ENCODE measurements around the gene PIAS3. TPM values are rescaled to one million over a fixed set of nuclear protein-coding genes. Genes with fewer than 3 reads are reported as not detected.
A peak's percentile ranks its signal among the peaks of the same experiment; 100 is the strongest.
"Not testable (repeated sequence)": the region's sequence is repeated elsewhere in the genome, so short reads cannot be mapped to it uniquely, and the experiment has no call there.

Gene PIAS3
- total and polyA plus RNA-seq, 2 donors: 6.0 to 29.9 TPM

DNA sequence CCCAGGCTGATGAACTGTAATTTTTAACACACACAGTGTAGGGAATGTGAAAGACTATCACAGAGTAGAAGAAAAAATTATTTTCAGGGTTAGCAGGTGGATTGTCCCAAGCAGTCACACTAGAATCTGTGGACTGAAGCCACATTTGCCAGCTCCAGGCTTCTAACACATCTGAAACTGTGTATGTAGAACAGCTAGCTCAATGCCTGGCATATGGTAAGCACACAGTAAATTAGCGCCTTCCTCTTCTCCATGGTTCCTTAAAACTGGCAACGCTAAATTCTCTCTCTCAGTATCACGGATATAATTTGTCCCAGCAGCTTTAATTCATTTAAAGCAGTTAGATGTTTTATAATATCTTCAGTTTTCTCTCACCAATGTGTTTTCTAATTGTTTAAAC is 15.8 kb downstream of the PIAS3 start:
- WGBS: 98% methylated on average over 3 of the region's 3 CpGs
- no peak overlapping the region for H3K4me3 ChIP-seq (ENCODE audit: low read length in 2 of 2)
- no peak overlapping the region for H3K27ac ChIP-seq (ENCODE audit: low read depth in 1 of 2, low read length in 1 of 2)
- DNase-seq (ENCODE audit: low read depth in 6 of 9, low spot score in 9 of 9): no peak
- no peaks in the 10 kb centered on the region for H3K27me3 ChIP-seq (ENCODE audit: control insufficient read depth in 2 of 2, insufficient read depth in 1 of 2, low read length in 1 of 2)
- peaks cover 5 to 20% of the 10 kb centered on the region in 2 donors for H3K4me1 ChIP-seq (ENCODE audit: control insufficient read depth in 2 of 2, insufficient read depth in 2 of 2, low read length in 2 of 2)
- H3K36me3 ChIP-seq (ENCODE audit: control insufficient read depth in 2 of 2, insufficient read depth in 2 of 2, low read length in 1 of 2): peaks cover 32 to 47% of the 10 kb centered on the region in 2 donors
- H3K9me3 ChIP-seq (ENCODE audit: control insufficient read depth in 2 of 2, insufficient read depth in 1 of 2, low read length in 1 of 2): no peaks in the 10 kb centered on the region

DNA sequence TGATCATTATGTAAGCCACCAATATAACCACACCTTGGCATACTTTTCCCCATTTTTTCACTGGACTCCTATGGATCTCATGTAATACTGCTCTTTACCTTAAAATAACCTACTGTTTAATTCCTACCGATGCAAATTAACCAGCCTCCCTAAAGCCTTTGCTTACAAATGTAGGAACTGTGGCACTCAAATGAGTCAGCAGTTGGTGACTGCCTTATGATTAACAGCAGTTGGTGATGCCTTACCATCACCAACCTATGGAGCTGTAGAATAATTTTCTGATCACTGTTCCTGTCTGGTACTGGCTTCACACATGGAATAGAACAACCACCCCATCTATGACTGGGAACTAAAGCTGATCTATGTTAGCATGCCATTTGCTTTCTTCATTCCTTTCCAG is 21.2 kb downstream of the PIAS3 start:
- Histone ChIP-seq H3K27ac (ENCODE audit: low read depth in 1 of 2, low read length in 1 of 2) (no peak overlapping the region), H3K4me1 (ENCODE audit: control insufficient read depth in 2 of 2, insufficient read depth in 2 of 2, low read length in 2 of 2) (no peaks in the 10 kb centered on the region), H3K36me3 (ENCODE audit: control insufficient read depth in 2 of 2, insufficient read depth in 2 of 2, low read length in 1 of 2) (peaks cover 57 to 84% of the 10 kb centered on the region in 2 donors), H3K9me3 (ENCODE audit: control insufficient read depth in 2 of 2, insufficient read depth in 1 of 2, low read length in 1 of 2) (no peaks in the 10 kb centered on the region), H3K27me3 (ENCODE audit: control insufficient read depth in 2 of 2, insufficient read depth in 1 of 2, low read length in 1 of 2) (no peaks in the 10 kb centered on the region), H3K4me3 (ENCODE audit: low read length in 2 of 2) (no peak overlapping the region)
- 98% methylated on average over 1 of the region's 1 CpG for WGBS
- no peak for DNase-seq (ENCODE audit: low read depth in 6 of 9, low spot score in 9 of 9)

DNA sequence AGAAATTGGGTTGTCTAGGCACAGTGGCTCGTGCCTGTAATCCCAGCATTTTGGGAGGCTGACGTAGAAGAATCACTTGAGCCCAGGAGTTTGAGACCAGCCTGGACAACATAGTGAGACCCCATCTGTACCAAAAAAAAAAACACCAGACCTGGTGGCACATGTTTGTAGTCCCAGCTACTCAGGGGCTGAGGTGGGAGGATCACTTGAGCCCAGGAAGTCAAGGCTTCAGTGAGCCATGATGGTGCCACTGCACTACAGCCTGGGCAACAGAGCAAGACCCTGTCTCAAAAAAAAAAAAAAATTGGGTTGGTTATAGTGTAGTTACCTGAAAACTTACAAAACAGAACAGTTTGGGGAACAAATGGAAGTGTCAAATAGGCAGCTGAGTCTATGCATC is 28.1 kb downstream of the PIAS3 start:
- not testable (repeated sequence) for H3K27ac ChIP-seq (ENCODE audit: low read depth in 1 of 2, low read length in 1 of 2); H3K9me3 ChIP-seq (ENCODE audit: control insufficient read depth in 2 of 2, insufficient read depth in 1 of 2, low read length in 1 of 2); H3K27me3 ChIP-seq (ENCODE audit: control insufficient read depth in 2 of 2, insufficient read depth in 1 of 2, low read length in 1 of 2); H3K4me1 ChIP-seq (ENCODE audit: control insufficient read depth in 2 of 2, insufficient read depth in 2 of 2, low read length in 2 of 2); H3K4me3 ChIP-seq (ENCODE audit: low read length in 2 of 2); DNase-seq (ENCODE audit: low read depth in 6 of 9, low spot score in 9 of 9)
- H3K36me3 ChIP-seq (ENCODE audit: control insufficient read depth in 2 of 2, insufficient read depth in 2 of 2, low read length in 1 of 2): peaks cover 56 to 78% of the 10 kb centered on the region in 2 donors
- 98% methylated on average over 2 of the region's 2 CpGs for WGBS

DNA sequence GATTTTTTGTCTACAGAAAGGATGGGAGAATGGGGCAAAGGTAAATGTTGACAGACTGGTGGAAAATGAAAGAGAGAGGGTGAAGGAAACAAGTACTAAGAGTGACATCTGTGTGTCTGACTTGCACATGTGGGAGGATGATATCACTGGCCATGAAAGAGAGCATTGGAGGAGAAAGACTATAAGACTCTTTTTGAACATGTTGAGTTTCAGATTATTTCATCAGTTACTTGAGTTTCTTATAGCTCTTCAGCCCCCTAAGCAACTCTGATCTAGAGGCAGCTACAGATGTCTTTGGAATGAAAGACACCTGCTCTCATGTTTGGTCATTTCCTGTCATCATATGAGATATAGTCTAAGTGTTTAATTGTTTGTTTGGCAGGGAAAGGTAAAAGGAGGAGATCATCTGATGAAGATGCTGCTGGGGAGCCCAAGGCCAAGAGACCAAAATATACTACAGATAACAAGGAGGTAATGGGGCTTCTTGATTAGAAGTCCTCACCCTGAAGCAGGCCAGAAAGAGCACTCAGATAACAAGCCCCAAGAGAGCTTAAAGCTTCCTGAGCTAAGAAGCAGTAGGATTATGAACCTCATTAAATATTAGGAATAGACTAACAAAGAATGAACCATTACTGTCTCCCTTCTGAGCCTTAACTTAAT is 30.4 kb downstream of the PIAS3 start:
- Histone ChIP-seq H3K9me3 (ENCODE audit: control insufficient read depth in 2 of 2, insufficient read depth in 1 of 2, low read length in 1 of 2) (no peaks in the 10 kb centered on the region), H3K27ac (ENCODE audit: low read depth in 1 of 2, low read length in 1 of 2) (peak overlapping the region in 1 of 2 donors; percentile 68), H3K4me3 (ENCODE audit: low read length in 2 of 2) (no peak overlapping the region), H3K36me3 (ENCODE audit: control insufficient read depth in 2 of 2, insufficient read depth in 2 of 2, low read length in 1 of 2) (peaks cover 42 to 60% of the 10 kb centered on the region in 2 donors), H3K27me3 (ENCODE audit: control insufficient read depth in 2 of 2, insufficient read depth in 1 of 2, low read length in 1 of 2) (no peaks in the 10 kb centered on the region), H3K4me1 (ENCODE audit: control insufficient read depth in 2 of 2, insufficient read depth in 2 of 2, low read length in 2 of 2) (peaks cover 0 to 2% of the 10 kb centered on the region in 2 donors)
- DNase-seq (ENCODE audit: low read depth in 6 of 9, low spot score in 9 of 9): peak in 1 of 9 donors; percentile 34

DNA sequence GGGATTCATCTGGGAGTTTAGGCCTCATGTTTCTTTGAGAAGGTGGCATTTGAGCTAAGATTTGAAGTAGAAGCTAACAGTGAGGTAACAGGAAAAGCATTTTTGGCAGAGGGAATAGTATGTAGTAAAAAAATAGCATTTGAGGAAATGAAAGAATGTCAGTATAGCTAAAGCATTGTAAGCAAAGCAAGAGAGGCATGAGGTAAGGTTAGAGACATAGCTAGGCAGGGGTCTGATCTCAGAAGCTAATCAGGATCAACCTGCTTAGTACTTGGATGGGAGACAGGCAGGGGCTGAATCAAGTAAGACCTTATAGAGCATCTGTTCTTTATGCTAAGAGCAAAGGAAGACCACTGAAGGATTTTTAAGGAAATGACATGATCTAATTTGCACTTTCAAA is 30.9 kb downstream of the PIAS3 start:
- Histone ChIP-seq H3K4me3 (ENCODE audit: low read length in 2 of 2) (no peak overlapping the region), H3K27ac (ENCODE audit: low read depth in 1 of 2, low read length in 1 of 2) (peak overlapping the region in 1 of 2 donors; percentile 68), H3K27me3 (ENCODE audit: control insufficient read depth in 2 of 2, insufficient read depth in 1 of 2, low read length in 1 of 2) (no peaks in the 10 kb centered on the region), H3K4me1 (ENCODE audit: control insufficient read depth in 2 of 2, insufficient read depth in 2 of 2, low read length in 2 of 2) (peaks cover 0 to 2% of the 10 kb centered on the region in 2 donors), H3K36me3 (ENCODE audit: control insufficient read depth in 2 of 2, insufficient read depth in 2 of 2, low read length in 1 of 2) (peaks cover 38 to 55% of the 10 kb centered on the region in 2 donors), H3K9me3 (ENCODE audit: control insufficient read depth in 2 of 2, insufficient read depth in 1 of 2, low read length in 1 of 2) (no peaks in the 10 kb centered on the region)
- no peak for DNase-seq (ENCODE audit: low read depth in 6 of 9, low spot score in 9 of 9)

DNA sequence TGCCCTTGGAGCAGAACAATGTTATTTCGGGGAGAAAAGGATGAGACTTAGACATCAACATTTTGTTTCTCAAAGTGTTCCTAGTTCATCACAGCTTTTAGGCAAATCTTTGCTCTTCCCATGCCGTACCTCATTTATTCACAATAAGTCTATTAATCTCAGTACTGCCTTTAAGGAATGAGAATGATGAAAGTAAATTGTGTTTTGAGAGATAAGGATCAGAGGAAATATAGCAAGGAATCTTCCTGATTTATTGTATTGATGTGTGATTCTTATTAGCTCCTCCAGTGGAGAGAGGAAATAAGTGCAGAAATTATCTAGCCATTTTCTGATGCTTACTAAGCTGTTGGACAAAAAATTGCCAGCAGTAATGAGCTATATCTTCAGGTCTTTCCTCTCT is 32.9 kb downstream of the PIAS3 start:
- 96% methylated on average over 2 of the region's 2 CpGs for WGBS
- no peak overlapping the region for H3K27ac ChIP-seq (ENCODE audit: low read depth in 1 of 2, low read length in 1 of 2)
- H3K36me3 ChIP-seq (ENCODE audit: control insufficient read depth in 2 of 2, insufficient read depth in 2 of 2, low read length in 1 of 2): peaks cover 30 to 48% of the 10 kb centered on the region in 2 donors
- no peaks in the 10 kb centered on the region for H3K27me3 ChIP-seq (ENCODE audit: control insufficient read depth in 2 of 2, insufficient read depth in 1 of 2, low read length in 1 of 2)
- H3K9me3 ChIP-seq (ENCODE audit: control insufficient read depth in 2 of 2, insufficient read depth in 1 of 2, low read length in 1 of 2): no peaks in the 10 kb centered on the region
- DNase-seq (ENCODE audit: low read depth in 6 of 9, low spot score in 9 of 9): no peak
- H3K4me3 ChIP-seq (ENCODE audit: low read length in 2 of 2): no peak overlapping the region
- peaks cover 0 to 2% of the 10 kb centered on the region in 2 donors for H3K4me1 ChIP-seq (ENCODE audit: control insufficient read depth in 2 of 2, insufficient read depth in 2 of 2, low read length in 2 of 2)

DNA sequence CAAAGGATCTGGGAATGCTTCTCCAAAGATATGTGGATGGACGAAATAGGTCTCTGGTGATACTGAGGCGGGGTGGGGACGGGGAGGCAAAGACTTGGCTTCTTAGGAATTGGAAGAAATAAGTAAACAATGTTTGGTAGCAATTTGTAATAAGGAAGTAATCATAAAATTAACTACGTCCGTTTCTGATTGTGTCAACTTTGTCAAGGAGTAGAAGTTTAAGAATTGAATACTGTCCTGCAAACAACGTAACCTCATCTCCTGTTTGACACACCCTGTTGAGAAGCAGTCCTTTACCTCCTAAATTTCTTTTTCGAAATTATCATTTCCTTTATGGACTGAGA is 34.4 kb downstream of the PIAS3 start:
- H3K9me3 ChIP-seq (ENCODE audit: control insufficient read depth in 2 of 2, insufficient read depth in 1 of 2, low read length in 1 of 2): no peaks in the 10 kb centered on the region
- peaks cover 21 to 32% of the 10 kb centered on the region in 2 donors for H3K36me3 ChIP-seq (ENCODE audit: control insufficient read depth in 2 of 2, insufficient read depth in 2 of 2, low read length in 1 of 2)
- H3K4me1 ChIP-seq (ENCODE audit: control insufficient read depth in 2 of 2, insufficient read depth in 2 of 2, low read length in 2 of 2): peaks cover 0 to 2% of the 10 kb centered on the region in 2 donors
- DNase-seq (ENCODE audit: low read depth in 6 of 9, low spot score in 9 of 9): no peak
- peak overlapping the region; percentile 71 to 91 for H3K27ac ChIP-seq (ENCODE audit: low read depth in 1 of 2, low read length in 1 of 2)
- no peaks in the 10 kb centered on the region for H3K27me3 ChIP-seq (ENCODE audit: control insufficient read depth in 2 of 2, insufficient read depth in 1 of 2, low read length in 1 of 2)
- H3K4me3 ChIP-seq (ENCODE audit: low read length in 2 of 2): peak overlapping the region; percentile 88 to 89
- WGBS: under 1% methylated on average over 7 of the region's 7 CpGs

DNA sequence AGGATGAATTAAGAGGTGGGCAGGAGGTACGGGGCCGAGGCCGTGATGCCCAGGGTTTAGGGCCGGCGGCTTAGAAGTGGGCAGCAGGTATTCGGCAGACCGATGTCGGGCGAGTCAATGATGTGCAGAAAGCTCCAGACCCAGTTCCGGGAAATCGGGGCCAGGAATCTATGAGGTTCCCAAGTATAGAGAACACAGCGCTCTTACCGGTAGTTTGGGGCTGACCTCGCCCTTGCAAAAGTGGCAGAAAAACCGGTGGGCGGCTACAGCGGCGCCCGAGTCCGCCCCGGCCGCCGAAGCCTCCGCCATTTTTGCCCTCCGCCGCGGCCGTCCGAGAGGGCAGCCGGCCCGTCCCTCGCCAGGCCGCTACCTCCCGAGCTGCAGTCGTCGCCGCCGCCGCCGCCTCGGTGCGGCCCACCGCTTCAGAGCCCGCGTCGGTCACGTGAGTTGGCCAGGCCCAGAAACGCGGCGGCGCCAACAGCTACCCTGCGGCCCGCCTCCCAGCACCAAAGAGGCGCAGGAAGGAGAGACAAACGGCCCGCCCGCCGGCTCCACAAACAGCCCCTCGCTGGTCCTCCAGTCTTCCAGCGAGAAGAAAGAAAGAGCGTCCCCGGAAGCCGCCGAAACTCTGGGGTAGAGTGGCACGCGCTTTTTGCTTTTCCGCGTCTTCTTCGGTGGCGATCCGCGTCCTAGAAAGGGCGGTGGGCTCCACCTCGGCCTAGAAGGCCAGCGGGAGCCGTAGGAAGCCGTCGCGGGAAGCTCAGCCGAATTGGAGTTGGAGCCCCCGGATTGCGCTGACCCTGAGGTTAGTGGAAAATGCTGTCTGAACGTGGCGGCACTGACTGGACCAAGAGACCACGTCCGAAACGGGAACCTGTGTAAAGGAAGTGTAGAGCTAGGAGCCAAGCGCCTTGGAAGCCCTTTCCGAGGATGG is 35.0 kb downstream of the PIAS3 start, which contains the start of the genes POLR3C and RNF115:
Gene POLR3C, plus strand, starts transcription at position 636 of the 934 bp plus-strand sequence. CDS start 1,577 bp downstream, outside the sequence.
Gene RNF115, minus strand, starts transcription at position 531 of the 934 bp plus-strand sequence. Its CDS starts 222 bp downstream, at position 309.
- DNase-seq (ENCODE audit: low read depth in 6 of 9, low spot score in 9 of 9): peak in 8 of 9 donors; percentile 51 to 94 (median 86)
- Histone ChIP-seq H3K4me3 (ENCODE audit: low read length in 2 of 2) (peak within 1 kb of the TSS; percentile 88 to 89), H3K36me3 (ENCODE audit: control insufficient read depth in 2 of 2, insufficient read depth in 2 of 2, low read length in 1 of 2) (peaks cover 16 to 26% of the 10 kb centered on the region in 2 donors), H3K27me3 (ENCODE audit: control insufficient read depth in 2 of 2, insufficient read depth in 1 of 2, low read length in 1 of 2) (no peaks in the 10 kb centered on the region), H3K4me1 (ENCODE audit: control insufficient read depth in 2 of 2, insufficient read depth in 2 of 2, low read length in 2 of 2) (peaks cover 0 to 2% of the 10 kb centered on the region in 2 donors), H3K9me3 (ENCODE audit: control insufficient read depth in 2 of 2, insufficient read depth in 1 of 2, low read length in 1 of 2) (no peaks in the 10 kb centered on the region), H3K27ac (ENCODE audit: low read depth in 1 of 2, low read length in 1 of 2) (peak within 1 kb of the TSS; percentile 71 to 91)
- WGBS: 1% methylated on average over 89 of the region's 89 CpGs

DNA sequence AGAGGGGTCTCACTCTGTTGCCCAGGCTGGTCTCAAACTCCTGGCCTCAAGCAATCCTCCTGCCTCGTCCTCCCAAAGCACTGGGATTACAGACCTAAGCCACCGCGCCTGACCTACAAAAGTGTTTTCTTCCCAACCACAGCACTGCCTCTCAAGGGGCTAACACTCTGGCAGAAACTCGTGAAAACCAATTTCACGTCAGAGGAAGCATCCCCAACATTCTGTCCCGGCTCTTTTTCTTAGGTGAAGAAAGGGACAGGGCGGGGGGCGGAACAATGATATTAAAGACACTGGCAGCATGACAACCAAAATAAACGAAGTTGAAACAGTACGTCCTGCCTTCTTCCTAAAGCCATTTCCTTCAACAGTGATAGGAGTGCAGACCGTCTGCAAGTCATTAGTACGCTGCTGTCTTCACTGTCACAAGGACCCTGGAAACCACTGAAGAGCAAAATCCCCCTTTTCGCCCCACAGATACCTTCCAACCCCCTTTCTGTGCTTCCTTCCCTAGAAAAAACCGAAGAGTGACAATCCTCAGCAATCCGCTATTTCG is 36.0 kb downstream of the PIAS3 start:
- not testable (repeated sequence) for H3K9me3 ChIP-seq (ENCODE audit: control insufficient read depth in 2 of 2, insufficient read depth in 1 of 2, low read length in 1 of 2); H3K27me3 ChIP-seq (ENCODE audit: control insufficient read depth in 2 of 2, insufficient read depth in 1 of 2, low read length in 1 of 2); DNase-seq (ENCODE audit: low read depth in 6 of 9, low spot score in 9 of 9); H3K4me1 ChIP-seq (ENCODE audit: control insufficient read depth in 2 of 2, insufficient read depth in 2 of 2, low read length in 2 of 2); H3K4me3 ChIP-seq (ENCODE audit: low read length in 2 of 2); H3K27ac ChIP-seq (ENCODE audit: low read depth in 1 of 2, low read length in 1 of 2)
- peaks cover 10 to 17% of the 10 kb centered on the region in 2 donors for H3K36me3 ChIP-seq (ENCODE audit: control insufficient read depth in 2 of 2, insufficient read depth in 2 of 2, low read length in 1 of 2)
- 51% methylated on average over 4 of the region's 16 CpGs for whole genome bisulfite sequencing

Measured in thymus (tissue), 11 donors.